ENCODE data around the gene PCNX2.
"Not testable (repeated sequence)": the region's sequence is repeated elsewhere in the genome, so short reads cannot be mapped to it uniquely, and the experiment has no call there.

The PCNX2 gene

GRCh38 chr1:233042834-233043233 lies 252.7 kb downstream of the PCNX2 start:
- DNase-seq = no peak

DNA sequence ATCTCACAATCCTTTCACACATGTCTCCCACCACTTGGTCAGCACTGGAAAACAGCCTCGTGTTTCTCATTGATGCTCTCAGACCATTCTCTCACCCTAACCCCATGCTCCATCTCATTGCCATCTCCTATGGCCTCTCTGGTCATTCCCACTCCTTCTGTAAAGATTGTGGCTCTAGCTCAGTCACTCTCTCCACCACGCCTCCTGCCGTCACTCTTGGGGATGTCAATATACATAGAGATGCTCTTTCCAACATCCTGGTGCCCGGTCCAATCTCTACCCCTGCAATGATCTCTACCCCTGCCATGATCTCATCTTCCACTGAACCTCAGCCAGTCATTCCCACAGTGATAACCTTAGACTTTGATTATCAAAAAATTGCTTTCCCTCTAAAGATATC lies 255.0 kb downstream of the PCNX2 start:
- DNase-seq = no peak

DNA sequence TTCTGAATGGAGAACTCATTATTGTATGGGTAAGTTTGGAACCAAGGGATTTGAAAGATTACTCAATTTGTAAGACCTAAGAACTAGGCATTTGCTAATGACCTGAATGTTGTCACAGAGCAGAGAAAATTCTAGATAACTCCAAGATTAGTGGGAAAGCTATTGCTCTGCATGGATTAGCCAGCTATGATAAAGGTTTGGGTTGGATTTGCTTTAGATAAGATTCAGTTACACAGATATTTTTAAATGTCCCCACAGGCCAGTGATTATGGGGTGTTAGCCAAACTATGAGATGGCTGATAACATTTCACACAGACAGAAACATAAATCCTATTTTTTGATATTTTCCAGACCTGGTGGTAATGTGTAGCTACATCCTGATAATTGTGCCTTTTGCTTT lies 256.9 kb downstream of the PCNX2 start:
- no peak for DNase-seq

- DNase-seq = no peak
Observed at GRCh38 chr1:233037843-233038242, 257.7 kb downstream of the PCNX2 start.

DNA sequence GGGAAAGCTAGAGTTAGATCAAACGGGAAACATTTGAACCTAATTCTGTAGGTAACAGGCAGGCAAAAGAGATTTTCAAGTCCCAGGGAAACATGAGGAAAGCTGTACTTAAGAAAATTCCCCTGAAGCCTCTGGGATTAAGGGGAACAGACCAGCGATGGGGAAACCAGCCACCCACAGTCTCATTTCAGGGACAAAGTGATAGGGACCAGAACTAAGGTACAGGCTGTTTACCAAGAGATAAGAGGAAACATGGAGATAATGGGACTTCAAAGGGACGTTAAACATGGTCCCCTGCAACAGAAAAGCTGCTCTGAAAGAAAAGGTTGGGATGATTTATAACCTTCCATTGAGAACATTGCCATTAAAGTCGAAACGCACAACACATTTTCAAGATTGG lies 260.7 kb downstream of the PCNX2 start:
- no peak for DNase-seq

DNA sequence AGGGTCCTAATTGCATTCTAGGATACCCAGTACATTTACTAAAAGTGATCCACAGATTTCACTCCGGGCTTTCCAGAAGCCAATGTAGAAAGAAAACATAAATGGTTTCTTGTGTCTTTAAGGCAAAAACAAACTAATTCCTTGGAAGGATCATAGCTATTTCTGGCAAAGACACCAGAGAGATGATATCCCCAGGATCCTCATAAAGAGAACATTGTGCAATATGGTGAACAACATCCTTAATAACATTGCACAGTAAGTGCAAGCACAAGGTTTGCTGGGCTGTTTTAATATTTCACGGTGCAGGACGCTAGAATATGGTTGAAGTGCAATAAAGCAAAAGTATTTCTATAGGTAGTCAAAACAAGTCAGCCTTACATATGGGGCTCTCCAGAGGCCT lies 262.2 kb downstream of the PCNX2 start:
- DNase-seq = no peak

- DNase-seq = no peak
Observed at GRCh38 chr1:233032916-233033315, 262.6 kb downstream of the PCNX2 start.

DNA sequence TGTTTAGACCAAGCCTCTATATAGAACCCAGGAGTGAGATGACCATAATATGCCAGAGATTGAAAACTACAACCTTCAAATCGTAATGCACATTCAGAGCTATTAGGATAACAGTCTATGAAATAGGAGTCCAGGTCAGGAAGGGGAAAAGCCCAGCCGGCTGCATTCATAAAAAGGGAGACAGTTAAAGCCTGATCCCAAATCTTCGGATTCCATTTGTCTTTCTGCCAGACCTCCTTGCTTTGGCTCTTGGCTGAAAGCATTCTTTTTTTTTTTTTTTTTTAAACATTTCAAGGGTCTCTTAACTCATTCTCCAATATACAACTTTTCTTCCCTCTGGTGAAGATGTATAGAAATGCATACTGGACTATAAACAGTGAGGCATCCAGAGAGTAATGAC lies 264.0 kb downstream of the PCNX2 start:
- DNase-seq = no peak

DNA sequence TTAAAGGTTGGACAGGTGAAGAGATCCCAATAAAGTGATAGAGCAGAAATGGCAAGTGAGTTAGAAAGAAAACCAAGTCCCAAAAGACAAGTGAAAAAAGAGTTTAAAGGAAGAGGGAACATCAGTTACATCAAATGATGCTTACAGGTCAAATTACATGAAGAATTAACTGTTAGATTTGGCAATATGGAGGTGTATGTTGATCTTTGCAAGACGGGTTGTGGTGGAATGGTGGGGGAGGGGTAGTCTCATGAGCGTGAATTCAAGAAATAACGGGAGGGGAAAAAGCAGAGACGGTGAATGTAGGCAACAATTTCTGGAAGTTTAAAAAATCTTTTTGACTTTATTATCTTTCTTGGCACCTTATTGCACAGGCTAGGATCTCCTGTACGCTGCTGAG lies 268.5 kb downstream of the PCNX2 start:
- no peak for DNase-seq

DNA sequence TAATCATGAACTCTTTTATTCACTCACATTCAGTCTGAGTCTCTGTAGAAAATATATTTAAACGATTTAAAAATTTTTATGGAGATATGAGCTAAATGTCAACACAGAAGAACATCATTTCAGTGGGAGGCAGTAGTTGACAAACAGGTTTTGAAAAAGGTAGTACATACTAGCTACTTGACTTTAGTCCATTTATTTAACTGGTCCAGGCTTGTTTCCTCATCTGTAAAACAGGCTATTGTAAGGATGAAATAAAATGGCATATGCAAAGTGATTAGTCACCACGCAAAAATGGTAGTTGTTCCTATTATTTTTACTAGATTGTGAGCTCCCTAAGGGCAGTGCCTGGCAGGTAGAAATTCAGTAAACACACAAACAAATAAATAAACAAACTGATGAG lies 270.0 kb downstream of the PCNX2 start:
- no peak for DNase-seq

DNA sequence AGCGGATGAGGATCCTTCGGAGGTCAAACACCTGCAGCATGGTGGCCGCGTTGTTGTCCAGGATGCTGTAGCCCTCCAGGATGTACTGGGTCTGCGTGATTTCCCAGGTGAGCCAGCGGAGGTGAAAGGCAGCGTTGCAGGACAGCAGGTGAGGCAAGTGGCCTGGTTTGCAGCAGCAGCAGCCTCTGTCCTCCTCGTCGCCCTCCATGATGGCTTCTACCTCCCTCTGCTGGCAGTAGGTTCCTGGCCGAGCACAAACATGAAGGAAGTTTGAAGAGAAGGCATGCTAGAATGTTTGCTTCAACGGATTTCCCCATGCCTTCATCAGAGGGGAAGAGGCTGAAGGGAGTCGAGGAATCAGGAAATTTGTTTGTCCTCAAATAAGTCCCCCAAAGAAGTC lies 270.4 kb downstream of the PCNX2 start:
- no peak for DNase-seq

GRCh38 chr1:233024199-233024598 lies 271.3 kb downstream of the PCNX2 start:
- no peak for DNase-seq

DNA sequence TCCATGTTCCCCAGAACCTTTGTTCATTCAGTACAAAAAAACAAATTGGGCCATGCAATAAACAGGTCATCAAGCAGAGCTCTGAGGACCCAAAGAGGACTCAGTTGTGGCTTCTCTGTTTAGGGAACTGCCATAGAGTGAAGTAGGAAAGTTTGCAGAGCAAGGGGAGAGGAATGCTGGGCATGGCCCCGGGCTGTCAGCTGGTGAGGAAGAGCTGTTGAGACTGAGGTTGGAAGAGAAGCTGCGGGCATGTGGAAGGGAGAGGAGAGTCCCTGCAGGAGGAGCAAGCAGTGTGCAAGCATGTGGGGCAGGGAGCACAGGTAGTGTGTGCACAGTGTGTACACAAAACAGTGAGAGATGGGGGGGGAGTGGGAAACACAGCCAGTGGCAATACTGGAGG lies 273.3 kb downstream of the PCNX2 start:
- no peak for DNase-seq

- no peak for DNase-seq
Observed at GRCh38 chr1:233020426-233020825, 275.1 kb downstream of the PCNX2 start.

DNA sequence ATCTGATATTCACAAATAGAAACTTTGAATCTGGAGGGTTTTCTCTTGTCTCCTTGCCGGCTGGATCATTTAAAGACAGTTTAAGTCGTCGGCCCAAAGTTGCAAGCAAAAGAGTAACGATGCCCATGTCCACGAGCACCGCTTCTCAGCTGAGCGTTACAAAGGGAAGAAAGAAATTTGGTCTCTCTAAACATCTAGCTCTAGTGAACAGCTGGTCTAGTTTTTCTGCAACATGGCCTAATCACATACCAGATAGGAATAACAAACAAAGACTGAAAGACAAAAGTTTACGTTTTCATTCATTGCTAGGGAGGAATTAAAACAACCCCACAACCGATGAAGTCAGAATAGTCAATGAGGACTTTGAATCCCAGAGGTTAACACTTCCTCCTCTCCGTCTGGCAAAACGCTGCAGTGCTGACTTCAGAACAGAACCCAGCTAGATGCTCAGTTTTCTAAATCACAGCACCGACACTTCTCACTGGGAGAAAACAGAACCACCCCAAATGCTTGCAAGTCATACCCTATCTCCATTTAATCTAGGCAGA lies 275.7 kb downstream of the PCNX2 start:
- DNase-seq = no peak

DNA sequence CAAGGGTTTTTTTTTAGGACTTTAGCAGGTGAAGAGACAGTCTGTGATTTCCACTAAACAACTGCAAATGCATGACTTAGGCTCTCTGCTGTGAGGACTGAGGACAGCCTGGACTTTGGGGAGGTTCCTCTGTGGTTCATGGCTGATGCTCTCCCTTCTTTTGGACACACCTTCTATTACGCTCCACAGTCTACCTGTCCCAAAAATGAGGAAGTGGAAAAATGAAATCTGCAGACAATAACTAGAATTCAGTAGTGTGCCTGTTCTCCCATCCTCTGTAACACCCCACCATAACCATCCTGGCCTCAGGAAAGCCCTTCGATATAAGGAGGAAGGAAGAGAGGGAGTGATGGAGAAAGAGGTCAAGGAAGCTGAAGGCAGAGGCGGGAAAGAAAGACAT lies 276.4 kb downstream of the PCNX2 start:
- no peak for DNase-seq

GRCh38 chr1:233016798-233017197 lies 278.7 kb downstream of the PCNX2 start:
- DNase-seq = no peak

DNA sequence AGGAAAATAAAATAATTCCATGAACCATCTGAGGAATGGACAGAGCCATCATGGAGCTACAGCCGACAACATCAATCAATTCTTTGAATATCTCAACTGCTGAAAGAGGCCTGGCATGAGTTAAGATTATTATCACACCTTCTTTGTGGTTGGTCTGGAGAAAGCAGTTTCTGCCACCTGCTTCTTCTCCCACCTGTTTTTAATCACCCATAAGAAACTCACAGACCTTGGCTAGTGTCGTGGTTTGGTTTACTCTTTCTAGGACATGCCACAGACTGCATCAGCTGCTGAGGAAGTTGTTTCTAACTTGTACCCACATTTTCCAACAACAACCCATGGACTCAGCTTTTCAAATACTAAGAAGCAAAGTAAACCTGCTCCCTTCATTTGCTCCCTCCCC lies 279.6 kb downstream of the PCNX2 start:
- DNase-seq = no peak

- DNase-seq = no peak
Observed at GRCh38 chr1:233012021-233012420, 283.5 kb downstream of the PCNX2 start.

DNA sequence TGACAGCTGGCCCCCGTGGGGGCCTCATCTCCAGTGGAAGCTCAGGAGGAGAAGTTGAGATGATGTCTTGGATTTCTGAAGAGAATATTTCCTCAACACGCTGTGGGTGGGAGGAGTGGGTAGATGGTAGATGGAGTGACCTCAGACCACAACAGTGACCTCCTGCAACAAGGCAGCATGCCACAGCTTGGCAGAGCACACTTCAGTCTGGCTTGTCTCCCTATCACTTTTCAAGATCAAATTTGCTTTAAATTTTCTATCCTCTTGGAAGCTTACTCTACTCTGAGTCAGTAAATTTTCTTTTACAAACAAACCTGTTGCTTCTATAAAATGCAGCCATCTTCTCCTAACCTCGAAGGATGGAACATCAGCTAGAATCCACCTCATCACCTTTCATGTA lies 285.4 kb downstream of the PCNX2 start:
- DNase-seq = no peak

DNA sequence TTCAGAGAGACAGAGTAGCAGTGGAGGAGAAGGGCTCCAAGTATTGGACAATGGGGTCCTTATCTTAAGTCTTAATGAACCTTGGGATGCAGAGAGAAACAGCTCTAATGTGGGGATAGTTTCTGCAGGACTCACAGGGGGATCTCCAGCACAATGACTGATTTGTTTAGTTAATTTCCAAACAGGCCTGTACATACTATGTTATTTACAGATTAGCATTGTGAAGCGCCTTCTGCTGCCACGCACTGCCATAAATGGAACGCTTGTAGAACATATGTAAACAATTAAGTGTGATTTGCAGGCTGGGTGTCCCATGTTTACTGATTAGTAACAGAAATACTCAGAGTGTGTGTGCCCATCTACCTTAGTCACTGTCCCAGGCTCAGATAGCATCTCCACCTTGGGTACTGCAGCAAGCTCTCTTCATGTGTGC lies 289.0 kb downstream of the PCNX2 start:
- peak in 1 of 2 experiments; percentile 13 for DNase-seq

- DNase-seq = no peak
Observed at GRCh38 chr1:233006108-233006507, 289.4 kb downstream of the PCNX2 start.

DNA sequence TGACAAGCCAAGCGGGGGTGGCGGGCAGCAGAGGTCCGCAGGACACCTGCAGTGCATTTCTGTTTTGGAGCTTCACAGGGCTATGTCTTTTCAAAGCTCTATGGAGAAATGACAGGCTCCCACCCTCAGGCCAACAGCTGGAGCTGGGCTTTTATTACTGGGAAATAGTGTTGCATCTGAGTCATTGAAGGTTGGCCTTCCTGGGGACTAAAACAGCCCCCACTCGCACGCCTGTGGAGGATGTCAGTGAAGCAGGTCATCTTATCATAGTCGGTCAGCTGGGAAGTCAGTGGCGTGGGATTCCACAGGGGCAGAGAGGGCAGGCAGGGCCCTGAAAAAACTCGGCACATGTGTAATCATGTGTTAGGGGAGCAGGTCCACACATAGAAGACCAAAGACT lies 289.8 kb downstream of the PCNX2 start:
- DNase-seq = no peak

DNA sequence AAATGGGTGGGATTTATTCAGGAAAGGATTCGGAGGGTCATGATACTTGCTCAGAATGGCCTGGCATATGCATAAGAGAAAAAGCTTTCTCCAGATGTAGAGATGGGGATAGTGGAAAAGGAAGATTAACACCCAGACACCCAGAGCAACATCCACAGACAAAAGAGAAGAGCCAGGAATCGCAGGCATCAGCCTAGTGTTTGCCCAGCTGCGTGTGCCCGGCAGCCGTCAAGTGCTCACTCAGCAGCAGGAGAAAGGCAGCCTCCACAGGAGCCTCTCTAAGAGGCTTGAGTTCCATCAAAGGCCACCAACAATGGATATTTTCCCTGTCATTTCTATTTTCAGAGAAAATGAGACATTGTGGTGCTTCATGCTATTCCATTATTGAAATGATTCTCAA lies 290.4 kb downstream of the PCNX2 start:
- peak; percentile 31 to 77 for DNase-seq

DNA sequence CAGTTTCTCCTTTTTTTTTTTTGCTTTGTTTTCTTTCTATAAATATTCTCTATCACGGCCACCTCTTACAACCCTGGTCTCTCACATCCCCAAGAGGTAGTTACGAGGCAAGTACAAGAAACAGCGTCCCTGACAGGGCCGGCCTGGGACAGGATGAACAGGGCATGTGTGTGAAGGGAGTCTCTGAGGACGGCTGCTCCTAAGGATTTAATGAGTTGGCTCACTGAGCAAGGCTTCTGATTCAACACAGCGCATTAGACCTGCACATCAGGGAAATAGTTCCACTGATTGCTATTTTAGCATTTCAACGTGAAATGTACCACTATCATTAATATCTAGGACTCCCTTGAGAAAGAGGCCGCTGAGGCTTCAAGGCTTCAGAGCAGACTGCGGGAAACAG lies 291.1 kb downstream of the PCNX2 start:
- DNase-seq = no peak

GRCh38 chr1:233003638-233004037 lies 291.9 kb downstream of the PCNX2 start:
- not testable (repeated sequence) for DNase-seq

Measured in NCI-H2081 (cell line).